Activated CD4-positive, alpha-beta memory T cell treated with anti-CD3 and anti-CD28 coated beads for 36 hours (primary cell): ENCODE results near the gene WDR33. TPM values are rescaled to one million over a fixed set of nuclear protein-coding genes. Genes with fewer than 3 reads are reported as not detected.
"Not testable (repeated sequence)": the region's sequence is repeated elsewhere in the genome, so short reads cannot be mapped to it uniquely, and the experiment has no call there.

Source experiments
- CTCF ChIA-PET: fragments of 350-600 bp; sonication (Branson Sonifier 250); formaldehyde crosslinking; loops from one replicate; lab custom pipeline; 2021; ENCODE audit warnings: antibody characterized with exemption, inconsistent platforms; lab: Charles Lee
- POLR2A ChIA-PET: fragments of 350-600 bp; sonication (Branson Sonifier 250); formaldehyde crosslinking; loops from one replicate; lab custom pipeline; 2021; ENCODE audit warnings: antibody characterized with exemption; lab: Charles Lee
- DNase-seq: peaks from one replicate; pipeline ENCODE4 v3.0.0-alpha.2; 2020
- H3K27ac Mint-ChIP-seq: one replicate; pipeline ENCODE4 v1.8.0; 2021; ENCODE audit warnings: mixed read lengths
- H3K27me3 Mint-ChIP-seq: one replicate; pipeline ENCODE4 v1.8.0; 2021; ENCODE audit warnings: mixed read lengths
- H3K36me3 Mint-ChIP-seq: one replicate; pipeline ENCODE4 v1.8.0; 2021; ENCODE audit warnings: mixed read lengths
- H3K4me1 Mint-ChIP-seq: one replicate; pipeline ENCODE4 v1.8.0; 2021; ENCODE audit warnings: low read depth, mixed read lengths
- H3K4me3 Mint-ChIP-seq: one replicate; pipeline ENCODE4 v1.8.0; 2021; ENCODE audit warnings: mild to moderate bottlenecking, mixed read lengths
- H3K9me3 Mint-ChIP-seq: one replicate; pipeline ENCODE4 v1.8.0; 2021; ENCODE audit warnings: mixed read lengths
- intact Hi-C: fragments of 100-400 bp; cut with micrococcal nuclease; formaldehyde crosslinking; loops from one replicate; pipeline ENCODE4 v1.15.1; 2023
- total RNA-seq, 2 experiments: library from RNA; stranded (reverse); gene quantifications; one replicate each; pipeline ENCODE4 v1.2.3, GENCODE V29; 2021

The WDR33 gene
- total RNA-seq, 2 experiments from 2014 or later = 62.9 to 64.7 TPM

DNA sequence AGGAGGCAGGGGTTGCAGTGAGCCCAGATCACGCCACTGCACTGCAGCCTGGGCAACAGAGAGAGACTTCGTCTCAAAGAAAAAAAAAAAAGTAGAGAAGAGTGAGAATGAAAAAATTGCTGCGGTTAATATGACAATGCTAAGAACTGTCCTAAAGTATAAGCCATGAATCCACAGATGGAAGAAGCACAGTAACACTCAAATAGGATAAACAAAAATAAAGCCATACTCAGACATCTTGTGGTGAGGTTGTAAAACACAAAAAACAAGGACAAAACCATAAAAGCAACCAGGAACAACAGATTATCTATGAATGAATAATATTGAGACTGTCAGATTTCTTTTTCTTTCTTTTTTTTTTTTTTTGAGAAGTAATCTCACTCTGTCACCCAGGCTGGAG lies 24.0 kb upstream of the WDR33 start:
- H3K27me3 Mint-ChIP-seq = no peaks in the 10 kb centered on the region
- no peak overlapping the region for H3K4me3 Mint-ChIP-seq
- H3K27ac Mint-ChIP-seq = no peak overlapping the region
- H3K36me3 Mint-ChIP-seq = no peaks in the 10 kb centered on the region
- peaks cover 8% of the 10 kb centered on the region for H3K4me1 Mint-ChIP-seq
- H3K9me3 Mint-ChIP-seq = no peaks in the 10 kb centered on the region
- intact Hi-C loops = no loop called here
- ChIA-PET POLR2A (interaction anchor here (1.1 kb wide), 1 partner anchor 26 kb away, joined by 3 read pairs; no protein-coding TSS in a partner anchor), CTCF (no interaction called here)
- no peak for DNase-seq

DNA sequence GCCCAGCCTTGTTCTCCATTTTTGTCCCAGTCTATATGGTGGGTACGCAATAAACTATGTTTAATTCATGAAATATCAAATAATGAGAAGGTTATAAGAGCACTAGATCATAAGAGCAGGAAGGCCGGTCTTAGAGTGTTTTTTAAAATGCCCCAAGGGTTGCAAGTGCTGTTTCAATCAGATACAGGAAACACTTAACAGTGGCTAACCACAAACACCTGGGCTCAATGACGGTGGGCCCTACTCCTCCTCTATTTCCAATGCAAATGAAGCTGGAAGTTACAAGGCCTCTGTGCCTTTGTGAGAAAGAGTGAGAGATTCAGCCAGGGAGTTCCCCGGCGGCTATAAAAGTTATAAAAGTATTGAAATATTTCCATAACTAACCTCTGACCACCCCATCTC lies 18.9 kb upstream of the WDR33 start:
- H3K9me3 Mint-ChIP-seq = peaks cover 28% of the 10 kb centered on the region
- DNase-seq = peak; percentile 86
- H3K4me3 Mint-ChIP-seq = no peak overlapping the region
- POLR2A ChIA-PET = interaction anchor here (1.3 to 2.3 kb wide), 3 partner anchors 19 to 28 kb away, joined by 5 to 10 read pairs (median 6); partner anchors contain the start of genes POLR2D and WDR33
- peaks cover 21% of the 10 kb centered on the region for H3K4me1 Mint-ChIP-seq
- H3K27ac Mint-ChIP-seq = peak overlapping the region; percentile 69
- peaks cover 10% of the 10 kb centered on the region for H3K36me3 Mint-ChIP-seq
- CTCF ChIA-PET = interaction anchor here (2.1 kb wide), 1 partner anchor 239 kb away, joined by 4 read pairs; no protein-coding TSS in a partner anchor
- intact Hi-C loops = loop anchor here (1.0 kb wide), 1 partner anchor 19 kb away; the partner anchor contains the start of gene WDR33
- H3K27me3 Mint-ChIP-seq = no peaks in the 10 kb centered on the region

DNA sequence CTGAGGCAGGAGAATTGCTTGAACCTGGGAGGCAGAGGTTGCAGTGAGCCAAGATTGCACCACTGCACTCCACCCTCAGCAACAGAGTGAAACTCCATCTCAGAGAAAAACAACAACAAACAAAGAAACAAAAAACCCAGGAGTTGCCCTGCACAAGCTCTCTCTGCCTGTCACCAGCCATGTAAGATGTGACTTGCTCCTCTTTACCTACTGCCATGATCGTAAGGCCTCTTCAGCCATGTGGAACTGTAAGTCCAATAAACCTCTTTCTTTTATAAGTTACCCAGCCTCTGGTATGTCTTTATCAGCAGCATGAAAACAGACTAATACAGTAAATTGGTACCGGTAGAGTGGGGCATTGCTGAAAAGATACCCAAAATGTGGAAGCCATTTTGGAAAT lies 15.7 kb upstream of the WDR33 start:
- intact Hi-C loops, DNase-seq, POLR2A ChIA-PET, H3K27ac Mint-ChIP-seq, H3K27me3 Mint-ChIP-seq, H3K4me3 Mint-ChIP-seq, CTCF ChIA-PET, H3K36me3 Mint-ChIP-seq: not testable (repeated sequence)
- Mint-ChIP-seq H3K4me1 (peaks cover 21% of the 10 kb centered on the region), H3K9me3 (peaks cover 31% of the 10 kb centered on the region)

DNA sequence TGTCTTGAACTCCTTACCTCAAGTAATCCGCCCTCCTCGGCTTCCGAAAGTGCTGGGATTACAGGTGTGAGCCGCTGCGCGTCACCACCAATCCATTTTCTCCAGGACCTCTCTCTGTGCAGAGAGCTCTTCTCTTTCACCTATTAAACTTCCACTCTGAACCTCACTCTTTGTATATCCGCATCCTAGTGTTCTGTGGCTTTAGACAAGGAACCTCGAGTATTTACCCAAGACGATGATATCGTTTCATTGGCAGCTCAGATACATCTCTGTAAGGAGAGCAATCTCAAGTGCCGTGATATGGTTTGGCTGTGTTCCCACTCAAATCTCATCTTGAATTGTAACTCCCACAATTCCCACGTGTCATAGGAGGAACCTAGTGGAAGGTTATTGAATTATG lies 15.1 kb upstream of the WDR33 start:
- POLR2A ChIA-PET = no interaction called here
- intact Hi-C loops = no loop called here
- Mint-ChIP-seq H3K9me3 (peaks cover 38% of the 10 kb centered on the region), H3K4me1 (peaks cover 21% of the 10 kb centered on the region), H3K4me3 (no peak overlapping the region), H3K27me3 (no peaks in the 10 kb centered on the region), H3K27ac (no peak overlapping the region), H3K36me3 (peaks cover 10% of the 10 kb centered on the region)
- no peak for DNase-seq
- CTCF ChIA-PET = no interaction called here

DNA sequence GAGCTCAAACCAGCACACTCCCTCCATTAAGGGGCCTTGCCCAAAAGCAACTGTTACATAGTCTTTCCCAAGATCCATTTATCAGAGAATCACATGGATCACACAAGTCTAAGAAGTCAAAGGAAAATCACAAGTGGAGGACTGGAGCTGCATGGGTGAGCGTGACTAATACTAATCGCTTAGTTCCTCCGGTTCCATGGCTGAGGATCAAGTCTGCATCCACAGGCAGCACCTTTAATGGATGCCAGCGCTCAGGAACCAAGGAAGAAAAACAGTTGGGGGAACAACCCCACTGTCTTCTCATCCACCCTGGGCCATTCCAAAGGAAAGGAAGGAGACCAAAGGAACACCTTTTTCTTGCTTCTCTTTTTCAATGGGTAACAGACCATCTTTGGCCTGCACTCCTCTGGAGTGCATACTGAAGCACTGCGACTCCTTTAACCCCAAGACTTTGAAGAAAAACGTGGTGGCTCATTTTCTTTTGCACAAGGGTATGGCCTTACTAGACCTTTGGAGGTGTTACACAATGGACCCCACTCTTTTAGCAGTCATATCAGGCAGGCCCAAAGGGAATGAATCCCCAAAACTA lies 9.2 kb upstream of the WDR33 start:
- H3K27ac Mint-ChIP-seq = no peak overlapping the region
- H3K27me3 Mint-ChIP-seq = no peaks in the 10 kb centered on the region
- peaks cover 9% of the 10 kb centered on the region for H3K36me3 Mint-ChIP-seq
- H3K9me3 Mint-ChIP-seq = peaks cover 28% of the 10 kb centered on the region
- H3K4me3 Mint-ChIP-seq = no peak overlapping the region
- no peak for DNase-seq
- intact Hi-C loops = no loop called here
- CTCF ChIA-PET = interaction anchor here (1.4 kb wide), 1 partner anchor 12 kb away, joined by 3 read pairs; no protein-coding TSS in a partner anchor
- POLR2A ChIA-PET = no interaction called here
- H3K4me1 Mint-ChIP-seq = no peaks in the 10 kb centered on the region

DNA sequence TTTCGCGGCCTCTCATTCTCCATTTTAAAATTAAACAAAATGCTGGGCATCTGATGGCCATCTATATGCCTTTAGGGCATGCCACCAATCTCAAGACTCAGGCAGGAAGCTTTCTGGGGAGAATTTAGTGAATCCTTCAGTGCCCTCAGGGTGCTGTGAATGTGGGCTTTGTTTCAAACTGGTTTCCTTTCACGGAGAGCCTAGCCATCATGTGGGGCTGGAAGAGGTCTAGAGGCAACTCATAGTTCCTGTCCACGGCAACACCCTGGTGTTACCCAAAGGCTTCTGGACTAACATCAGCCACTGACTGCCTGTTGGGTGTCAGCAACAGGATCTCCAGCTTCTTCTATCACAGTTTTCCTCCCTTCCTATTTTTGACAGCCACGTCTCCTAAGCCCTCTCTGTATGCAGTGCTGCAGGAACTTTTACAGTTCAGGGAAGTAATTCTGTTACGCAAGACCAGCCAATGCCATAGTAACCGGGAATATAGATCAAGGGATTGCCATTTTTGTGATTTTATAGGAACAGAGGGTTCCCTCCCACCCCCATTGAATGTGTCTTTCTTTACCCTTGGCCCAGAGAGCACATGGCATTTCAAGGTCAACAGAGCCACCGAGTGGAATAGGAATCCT lies 7.9 kb upstream of the WDR33 start:
- intact Hi-C loops = loop anchor here (10.0 kb wide), 1 partner anchor 224 kb away; no protein-coding TSS in a partner anchor
- H3K4me1 Mint-ChIP-seq = no peaks in the 10 kb centered on the region
- POLR2A ChIA-PET = no interaction called here
- no peaks in the 10 kb centered on the region for H3K27me3 Mint-ChIP-seq
- CTCF ChIA-PET = no interaction called here
- H3K4me3 Mint-ChIP-seq = no peak overlapping the region
- no peak for DNase-seq
- peaks cover 28% of the 10 kb centered on the region for H3K9me3 Mint-ChIP-seq
- peaks cover 9% of the 10 kb centered on the region for H3K36me3 Mint-ChIP-seq
- no peak overlapping the region for H3K27ac Mint-ChIP-seq

DNA sequence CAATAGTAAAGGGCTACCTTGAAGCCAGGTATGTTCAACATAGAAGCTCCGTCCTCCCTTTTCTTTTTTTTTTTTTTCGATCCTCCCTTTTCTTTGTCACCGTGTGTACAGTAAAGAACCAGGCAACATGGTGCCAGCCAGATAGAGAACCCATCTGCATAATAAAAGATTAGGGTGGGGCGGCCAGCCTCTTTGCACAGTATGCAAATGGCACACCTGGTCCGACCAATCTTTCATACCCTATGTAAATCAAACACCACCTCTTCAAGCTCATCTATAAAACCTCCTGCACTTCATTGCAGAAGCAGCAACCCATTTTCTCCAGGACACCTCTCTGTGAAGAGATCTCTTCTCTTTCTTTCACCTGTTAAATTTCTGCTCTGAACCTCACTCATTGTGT lies 7.3 kb upstream of the WDR33 start:
- Mint-ChIP-seq H3K27ac (no peak overlapping the region), H3K9me3 (peaks cover 28% of the 10 kb centered on the region), H3K36me3 (peaks cover 9% of the 10 kb centered on the region), H3K27me3 (no peaks in the 10 kb centered on the region), H3K4me1 (no peaks in the 10 kb centered on the region), H3K4me3 (no peak overlapping the region)
- DNase-seq = no peak
- POLR2A ChIA-PET = no interaction called here
- intact Hi-C loops = loop anchor here (10.0 kb wide), 1 partner anchor 223 kb away; no protein-coding TSS in a partner anchor
- CTCF ChIA-PET = no interaction called here

DNA sequence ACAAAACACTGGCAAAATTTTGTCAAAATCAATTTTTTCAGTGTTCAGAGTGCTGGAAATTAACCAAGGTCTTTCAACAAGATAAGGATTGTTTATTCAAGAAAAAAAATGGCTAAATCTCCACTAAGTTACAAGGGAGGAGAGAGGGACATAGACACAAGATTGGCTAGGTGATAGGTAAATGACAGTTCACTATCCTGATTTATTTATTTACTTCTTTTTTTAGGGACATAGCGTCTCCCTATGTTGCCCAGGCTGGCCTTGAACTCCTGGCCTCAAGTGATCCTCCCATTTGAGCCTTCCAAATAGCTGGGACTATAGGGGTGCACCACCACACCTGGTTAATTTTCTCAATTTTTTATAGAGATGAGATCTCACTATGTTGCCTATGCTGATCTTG lies 3.7 kb upstream of the WDR33 start:
- CTCF ChIA-PET = no interaction called here
- Mint-ChIP-seq H3K27ac (no peak overlapping the region), H3K4me3 (no peak overlapping the region), H3K9me3 (peaks cover 6% of the 10 kb centered on the region), H3K4me1 (peaks cover 16% of the 10 kb centered on the region), H3K36me3 (peaks cover 15% of the 10 kb centered on the region), H3K27me3 (no peaks in the 10 kb centered on the region)
- intact Hi-C loops = loop anchor here (5.0 to 10.0 kb wide), 3 partner anchors 220 to 427 kb away; partner anchors contain the start of genes IWS1 and MAP3K2
- DNase-seq = no peak
- POLR2A ChIA-PET = no interaction called here

DNA sequence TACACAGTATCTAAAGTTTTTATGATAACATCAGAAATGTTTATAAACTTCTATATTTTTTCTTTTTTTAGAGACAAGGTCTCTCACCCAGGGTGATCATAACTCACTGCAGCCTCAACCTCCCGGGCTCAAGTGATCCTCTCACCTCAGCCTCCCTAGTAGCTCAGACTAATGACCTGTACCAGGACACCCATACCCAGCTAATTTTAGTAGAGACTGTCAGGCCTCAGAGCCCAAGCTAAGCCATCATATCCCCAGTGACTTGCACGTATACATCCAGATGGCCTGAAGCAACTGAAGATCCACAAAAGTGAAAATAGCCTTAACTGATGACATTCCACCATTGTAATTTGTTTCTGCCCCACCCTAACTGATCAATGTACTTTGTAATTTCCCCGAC lies 1.5 kb upstream of the WDR33 start:
- DNase-seq, H3K27me3 Mint-ChIP-seq, CTCF ChIA-PET, H3K4me3 Mint-ChIP-seq, POLR2A ChIA-PET, H3K27ac Mint-ChIP-seq, H3K9me3 Mint-ChIP-seq: not testable (repeated sequence)
- H3K36me3 Mint-ChIP-seq = peaks cover 13% of the 10 kb centered on the region
- H3K4me1 Mint-ChIP-seq = peaks cover 30% of the 10 kb centered on the region
- intact Hi-C loops = loop anchor here (5.0 to 10.0 kb wide), 3 partner anchors 218 to 425 kb away; partner anchors contain the start of genes IWS1 and MAP3K2

DNA sequence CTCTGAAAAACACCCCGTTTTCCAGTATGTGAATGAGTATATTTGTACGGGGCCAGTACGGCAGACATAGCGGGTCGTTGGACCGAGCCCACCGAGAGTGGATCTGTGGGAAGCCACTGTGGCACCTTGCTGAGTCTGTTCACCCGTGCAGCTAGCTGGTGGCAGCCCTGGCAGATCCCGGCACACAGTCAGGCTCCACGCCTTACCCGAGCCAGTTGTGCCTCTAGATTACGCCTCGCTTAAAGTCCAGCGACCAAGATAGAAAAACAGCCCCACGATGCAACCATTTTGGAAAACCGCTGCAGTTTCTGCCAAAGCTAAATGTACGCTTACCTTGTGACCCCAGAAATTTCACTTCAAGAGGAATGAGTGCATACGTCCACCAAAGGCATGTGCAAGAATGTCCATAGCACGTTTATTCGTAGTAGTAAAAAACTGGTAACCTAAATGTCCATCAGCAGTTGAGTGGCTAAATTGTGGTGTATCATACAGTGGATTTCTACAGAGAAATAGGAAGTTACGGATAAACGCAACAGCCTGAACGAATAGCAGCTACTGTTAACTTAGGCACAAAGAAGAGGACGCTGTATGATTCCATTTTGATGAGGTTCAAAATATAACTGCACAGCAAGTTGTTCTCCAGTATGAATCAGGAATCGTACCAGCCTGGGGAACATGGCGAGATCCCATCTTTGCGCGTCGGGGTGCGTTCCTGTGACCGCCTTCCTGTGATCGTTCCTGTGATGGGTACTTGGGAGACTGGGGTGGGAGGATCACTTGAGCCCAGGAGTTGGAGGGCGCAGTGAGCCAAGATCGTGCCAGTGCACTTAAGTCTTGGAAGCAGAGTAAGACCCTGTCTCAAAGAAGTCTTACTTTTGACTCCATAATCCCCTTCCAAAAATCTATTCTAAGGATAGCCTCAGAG lies 688 bp upstream of the WDR33 start:
- ChIA-PET POLR2A (interaction anchor here (1.0 to 1.8 kb wide), 4 partner anchors 10 to 110 kb away, joined by 3 to 10 read pairs (median 6); partner anchors contain the start of gene SFT2D3), CTCF (interaction anchor here (0.7 to 1.8 kb wide), 3 partner anchors 13 to 110 kb away, joined by 3 to 5 read pairs (median 3); partner anchors contain the start of gene SFT2D3)
- H3K27ac Mint-ChIP-seq = peak overlapping the region; percentile 98
- intact Hi-C loops = loop anchor here (1.0 to 10.0 kb wide), 7 partner anchors 19 to 424 kb away; partner anchors contain the start of genes IWS1, MAP3K2 and SFT2D3
- peak overlapping the region; percentile 92 for H3K4me3 Mint-ChIP-seq
- H3K27me3 Mint-ChIP-seq = no peaks in the 10 kb centered on the region
- H3K36me3 Mint-ChIP-seq = peaks cover 14% of the 10 kb centered on the region
- H3K4me1 Mint-ChIP-seq = peaks cover 36% of the 10 kb centered on the region
- DNase-seq = no peak
- no peaks in the 10 kb centered on the region for H3K9me3 Mint-ChIP-seq

DNA sequence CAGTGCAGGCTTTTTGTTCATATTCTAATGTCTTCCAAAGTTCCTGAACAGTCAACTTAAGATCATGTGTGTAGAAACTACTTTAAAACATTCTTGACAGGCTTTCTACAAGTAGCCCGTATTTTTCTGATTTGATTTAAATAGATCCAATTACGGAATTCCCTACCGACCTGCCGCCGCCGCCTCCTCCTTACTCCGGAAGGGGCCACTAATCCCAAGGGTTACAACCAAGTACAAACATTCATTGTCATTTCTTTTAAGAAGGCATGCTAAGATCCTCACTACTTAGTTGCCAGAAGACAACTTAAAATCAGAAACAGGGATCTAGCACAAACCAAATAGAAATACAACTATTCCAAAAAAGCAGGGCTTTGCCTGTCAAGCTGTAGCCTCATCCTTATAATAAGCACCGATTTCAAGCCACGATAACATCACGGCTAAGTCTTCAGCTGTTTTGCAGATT lies 784 bp downstream of the WDR33 start:
- ChIA-PET CTCF (interaction anchor here (1.5 to 1.8 kb wide), 2 partner anchors 11 to 109 kb away, joined by 3 to 5 read pairs; partner anchors contain the start of gene SFT2D3), POLR2A (interaction anchor here (0.9 to 1.8 kb wide), 4 partner anchors 12 to 108 kb away, joined by 3 to 10 read pairs (median 6); partner anchors contain the start of gene SFT2D3)
- Mint-ChIP-seq H3K27ac (peak overlapping the region; percentile 98), H3K27me3 (no peaks in the 10 kb centered on the region), H3K9me3 (no peaks in the 10 kb centered on the region), H3K36me3 (peaks cover 17% of the 10 kb centered on the region), H3K4me3 (peak overlapping the region; percentile 92), H3K4me1 (peaks cover 47% of the 10 kb centered on the region)
- no peak for DNase-seq
- intact Hi-C loops = loop anchor here (2.0 to 10.0 kb wide), 4 partner anchors 71 to 423 kb away; partner anchors contain the start of genes IWS1 and MAP3K2
